Spinal cord (tissue), 10 donors: ENCODE measurements around the gene TIPIN. TPM values are rescaled to one million over a fixed set of nuclear protein-coding genes. Genes with fewer than 3 reads are reported as not detected.
A peak's percentile ranks its signal among the peaks of the same experiment; 100 is the strongest.

Experiments used
- DNase-seq, 6 donors: peaks; one replicate each; pipeline versions ENCODE4 v3.0.0 to v3.0.0-alpha.2; 2013 to 2015; ENCODE audit warnings: low spot score in 6 of 6, low read depth in 4 of 6
- H3K27ac ChIP-seq: one replicate; pipeline ENCODE4 v1.5.1; 2013; ENCODE audit warnings: low read depth, low read length, control low read depth
- H3K27me3 ChIP-seq: one replicate; pipeline ENCODE4 v1.6.1; 2013; ENCODE audit warnings: low read length; ENCODE audit not compliant: control insufficient read depth, insufficient read depth
- H3K36me3 ChIP-seq: one replicate; pipeline ENCODE4 v1.6.1; 2013; ENCODE audit warnings: low read length; ENCODE audit not compliant: control insufficient read depth, insufficient read depth
- H3K4me1 ChIP-seq: one replicate; pipeline ENCODE4 v1.6.1; 2013; ENCODE audit warnings: low read length; ENCODE audit not compliant: control insufficient read depth, insufficient read depth
- H3K4me3 ChIP-seq: one replicate; pipeline ENCODE4 v1.5.1; 2013; ENCODE audit warnings: low read depth, low read length, control low read depth
- H3K9me3 ChIP-seq: one replicate; pipeline ENCODE4 v1.6.1; 2013; ENCODE audit warnings: low read length; ENCODE audit not compliant: control insufficient read depth, insufficient read depth
- WGBS: methylation state at CpG from one replicate; pipeline ENCODE4 v1.1.5; 2013; ENCODE audit warnings: missing lambda C conversion rate; ENCODE audit not compliant: insufficient coverage; 5-methylcytosine and 5-hydroxymethylcytosine counted together
- polyA plus RNA-seq, 2 donors: library from polyadenylated mRNA; unstranded; fragments of 120-200 nt; gene quantifications; one replicate each; pipeline ENCODE4 v1.2.1, GENCODE V29; 2013; ENCODE audit not compliant: insufficient read length in 2 of 2
- total RNA-seq, 2 donors: library from RNA; depleted of rRNA in 1 of 2; stranded (reverse); fragments of 120-200 nt in 1 of 2; fragments of >200 nt in 1 of 2; gene quantifications; one replicate each; pipeline versions ENCODE4 v1.2.3 to v1.2.4, GENCODE V29; 2013 to 2014
- donor health status: healthy.

Gene TIPIN
- total and polyA plus RNA-seq, 4 donors = 10.7 to 17.7 (median 12.8) TPM

DNA sequence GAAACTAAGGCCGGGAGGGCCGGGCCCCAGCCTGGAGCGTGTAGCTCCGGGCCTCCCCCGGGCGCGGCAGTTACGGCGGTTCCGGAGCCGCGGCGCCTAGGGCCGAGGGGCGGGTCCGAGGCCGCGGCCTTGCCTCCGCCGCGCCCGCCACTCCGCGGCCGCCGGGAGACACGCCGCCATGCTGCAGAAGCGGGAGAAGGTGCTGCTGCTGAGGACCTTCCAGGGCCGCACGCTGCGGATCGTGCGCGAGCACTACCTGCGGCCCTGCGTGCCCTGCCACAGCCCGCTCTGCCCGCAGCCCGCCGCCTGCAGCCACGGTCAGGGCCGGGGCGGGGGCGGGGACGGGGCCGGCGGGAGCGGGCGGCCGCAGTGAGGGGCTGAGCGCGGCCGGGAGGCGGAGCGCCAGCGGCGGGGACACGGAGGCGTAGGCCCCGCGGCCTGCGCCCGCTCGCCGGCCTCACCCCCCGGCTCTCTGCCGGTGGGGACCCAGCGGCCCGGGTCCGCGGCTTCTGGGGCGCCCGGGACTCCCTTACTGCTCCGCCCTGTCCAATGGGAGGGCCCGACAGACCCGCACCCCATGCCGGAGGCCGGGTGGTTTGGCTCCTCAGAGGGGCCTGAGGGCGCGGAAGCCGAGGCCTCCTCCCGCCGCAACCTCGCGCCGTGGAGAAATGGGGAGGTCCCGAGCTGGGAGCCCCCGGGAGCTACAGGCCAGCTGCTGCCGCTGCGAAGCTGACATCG, 62.9 kb downstream of the TIPIN start, which contains the start of gene DIS3L:
Gene DIS3L, plus strand, starts transcription at position 150 of the 738 bp plus-strand sequence. Its CDS starts 29 bp downstream, at position 179.
- WGBS = under 1% methylated on average over 92 of the region's 92 CpGs
- DNase-seq = peak in 2 of 6 donors; percentile 78 to 79
- no peaks in the 10 kb centered on the region for H3K36me3 ChIP-seq
- peak within 1 kb of the TSS; percentile 91 for H3K27ac ChIP-seq
- H3K27me3 ChIP-seq = no peaks in the 10 kb centered on the region
- H3K4me1 ChIP-seq = peaks cover 21% of the 10 kb centered on the region
- H3K9me3 ChIP-seq = no peaks in the 10 kb centered on the region
- peak within 1 kb of the TSS; percentile 64 for H3K4me3 ChIP-seq

DNA sequence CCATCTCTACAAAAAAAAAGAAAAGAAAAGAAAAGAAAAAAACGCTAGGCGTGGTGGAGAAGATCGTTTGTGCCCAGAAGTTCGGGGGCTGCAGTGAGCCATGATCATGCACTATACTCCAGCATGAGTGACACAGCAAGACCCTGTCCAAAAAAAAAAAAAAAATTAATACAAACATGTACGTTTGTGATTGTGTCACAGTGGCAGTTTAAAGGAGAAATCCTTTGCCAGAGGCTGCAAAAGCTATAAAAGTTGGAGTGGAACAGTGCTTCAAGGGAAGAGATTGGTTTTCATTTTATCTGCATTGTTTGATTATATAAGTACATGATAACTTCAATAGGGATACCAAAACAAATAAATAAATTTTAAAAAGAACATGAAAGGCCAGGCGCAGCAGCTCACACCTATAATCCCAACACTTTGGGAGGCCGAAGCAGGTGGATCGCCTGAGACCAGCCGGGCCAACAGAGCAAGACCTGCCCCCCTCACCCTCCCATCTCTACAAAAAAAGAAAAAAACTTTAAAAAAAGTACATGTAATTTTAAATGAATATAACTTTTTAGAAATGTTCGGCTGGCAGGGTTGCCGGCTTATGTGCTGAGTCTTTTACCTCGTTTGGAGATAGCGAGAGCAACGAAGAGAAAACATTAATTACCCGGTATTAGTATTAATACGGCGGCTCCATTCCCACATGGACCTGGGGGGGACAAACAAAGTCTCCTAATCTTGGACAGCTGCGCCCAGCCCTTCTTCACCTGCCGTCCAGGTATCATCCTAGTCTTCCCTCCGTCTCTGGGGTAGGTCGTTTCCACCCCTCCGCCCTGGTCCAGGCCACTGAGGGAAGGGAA, 63.7 kb downstream of the TIPIN start:
- DNase-seq = no peak
- WGBS = 0% methylated on average over 6 of the region's 22 CpGs
- Histone ChIP-seq H3K27ac (peak overlapping the region; percentile 82), H3K4me3 (peak overlapping the region; percentile 64), H3K27me3 (no peaks in the 10 kb centered on the region), H3K4me1 (peaks cover 21% of the 10 kb centered on the region), H3K9me3 (no peaks in the 10 kb centered on the region), H3K36me3 (no peaks in the 10 kb centered on the region)

DNA sequence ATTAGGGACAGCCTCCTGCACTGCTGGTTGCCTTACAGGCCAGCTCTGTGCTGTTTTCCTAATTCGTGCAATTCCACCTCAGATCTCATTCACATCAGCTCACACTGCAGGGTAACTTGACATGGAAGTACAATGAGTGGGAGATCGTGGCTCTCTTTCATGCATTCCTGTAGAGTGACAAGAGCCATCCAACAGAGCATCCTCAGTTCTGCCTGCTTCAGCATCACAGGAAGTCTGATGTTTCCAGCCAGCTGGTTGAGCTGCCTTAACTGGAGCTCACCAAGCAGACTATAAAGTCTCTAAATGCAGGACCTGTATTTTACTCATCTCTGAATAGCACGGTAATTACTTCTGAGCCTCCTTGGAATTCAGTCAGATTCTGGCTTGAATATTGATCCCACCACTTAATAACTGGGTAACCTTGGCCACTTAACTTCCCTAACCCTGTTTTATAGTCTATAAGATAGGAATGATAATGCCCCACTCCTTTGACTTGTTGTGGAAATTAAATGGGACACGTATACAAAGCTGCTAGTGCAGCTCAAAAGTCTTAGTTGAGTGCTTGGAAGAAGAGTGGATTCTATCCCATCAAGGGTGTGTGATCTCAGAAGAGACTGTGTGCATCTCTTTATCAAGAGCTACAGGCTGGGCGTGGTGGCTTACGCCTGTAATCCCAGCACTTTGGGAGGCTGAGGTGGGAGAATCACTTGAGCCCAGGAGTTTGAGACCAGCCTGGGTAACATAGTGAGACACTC, 64.5 kb downstream of the TIPIN start:
- WGBS = 41% methylated on average over 2 of the region's 6 CpGs
- no peak for DNase-seq
- no peaks in the 10 kb centered on the region for H3K27me3 ChIP-seq
- H3K4me1 ChIP-seq = peaks cover 21% of the 10 kb centered on the region
- no peak overlapping the region for H3K27ac ChIP-seq
- no peak overlapping the region for H3K4me3 ChIP-seq
- no peaks in the 10 kb centered on the region for H3K9me3 ChIP-seq
- H3K36me3 ChIP-seq = no peaks in the 10 kb centered on the region

DNA sequence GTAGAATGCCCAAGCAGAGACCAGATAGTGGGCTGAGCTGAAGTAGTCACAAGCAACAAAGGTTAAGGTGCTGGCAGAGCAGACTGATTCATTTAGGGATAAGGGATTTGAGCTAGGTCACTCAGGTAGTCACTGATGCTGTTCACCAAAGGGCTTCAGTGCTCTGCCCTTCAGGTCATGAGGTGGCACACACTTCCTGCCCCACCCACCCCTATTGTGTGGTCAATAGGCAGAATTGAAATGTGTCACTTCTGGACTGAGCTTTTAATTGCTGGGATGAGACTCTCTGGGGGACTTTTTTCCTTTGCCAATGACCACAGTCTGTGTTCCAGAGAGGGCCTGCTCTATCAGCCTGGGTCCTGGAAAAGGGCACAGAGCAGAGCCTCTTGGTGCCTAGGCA, 66.0 kb downstream of the TIPIN start:
- H3K27ac ChIP-seq = no peak overlapping the region
- DNase-seq = no peak
- H3K4me3 ChIP-seq = no peak overlapping the region
- no peaks in the 10 kb centered on the region for H3K9me3 ChIP-seq
- H3K36me3 ChIP-seq = no peaks in the 10 kb centered on the region
- H3K27me3 ChIP-seq = no peaks in the 10 kb centered on the region
- peaks cover 21% of the 10 kb centered on the region for H3K4me1 ChIP-seq

DNA sequence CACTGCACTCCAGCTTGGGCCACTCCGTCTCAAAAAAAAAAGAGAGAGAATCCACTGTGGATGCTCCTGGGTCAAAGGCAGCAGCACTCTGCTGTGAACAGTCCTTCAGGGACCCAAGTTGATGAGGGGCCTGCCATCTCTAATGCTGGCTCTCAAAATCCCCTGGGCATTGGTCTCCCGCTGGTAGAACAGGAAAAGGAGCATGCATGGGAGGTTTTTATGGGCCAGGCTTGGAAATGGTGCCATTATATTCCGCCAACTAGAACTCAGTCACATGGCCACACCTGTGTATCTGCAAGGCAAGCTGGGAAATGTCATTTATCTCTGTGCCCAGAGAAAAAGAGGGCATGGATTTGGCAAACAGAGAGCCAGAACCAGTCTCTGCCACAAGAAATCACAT, 66.5 kb downstream of the TIPIN start:
- 94% methylated on average over 3 of the region's 3 CpGs for WGBS
- Histone ChIP-seq H3K9me3 (no peaks in the 10 kb centered on the region), H3K27ac (no peak overlapping the region), H3K4me3 (no peak overlapping the region), H3K36me3 (no peaks in the 10 kb centered on the region), H3K27me3 (no peaks in the 10 kb centered on the region), H3K4me1 (peaks cover 21% of the 10 kb centered on the region)
- DNase-seq = no peak

DNA sequence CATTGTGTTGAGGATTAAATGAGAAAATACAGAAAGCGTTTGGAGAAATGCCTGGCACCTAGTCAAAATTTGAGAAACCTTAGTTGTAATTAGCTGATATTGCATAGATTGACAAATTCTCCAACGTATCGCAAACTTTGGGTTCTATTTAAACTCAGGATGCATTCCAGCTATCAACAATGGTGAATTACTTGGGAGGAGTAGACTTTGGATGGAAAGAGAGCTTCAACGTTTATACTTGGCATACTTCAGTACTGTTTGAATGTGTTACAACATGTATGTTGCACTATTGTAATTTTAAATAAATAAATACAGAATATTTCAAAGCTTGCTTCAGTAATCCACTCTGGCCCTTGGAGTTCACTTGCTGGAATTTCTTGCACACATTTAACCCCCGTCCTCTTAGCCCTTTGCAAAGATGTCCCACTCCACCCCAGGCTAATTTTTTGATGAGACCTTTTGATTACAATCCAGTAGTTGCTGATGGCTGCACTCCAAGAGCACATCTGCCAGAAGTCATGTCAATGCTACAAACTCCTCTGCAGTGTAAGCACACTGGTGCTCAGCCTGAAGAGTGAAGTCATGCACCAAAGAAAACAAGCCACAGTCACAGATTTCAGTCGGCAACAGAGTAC, 67.8 kb downstream of the TIPIN start:
- no peak overlapping the region for H3K27ac ChIP-seq
- H3K9me3 ChIP-seq = no peaks in the 10 kb centered on the region
- H3K27me3 ChIP-seq = no peaks in the 10 kb centered on the region
- H3K36me3 ChIP-seq = no peaks in the 10 kb centered on the region
- no peak overlapping the region for H3K4me3 ChIP-seq
- peak in 1 of 6 donors; percentile 50 for DNase-seq
- H3K4me1 ChIP-seq = peaks cover 13% of the 10 kb centered on the region
- WGBS = 57% methylated on average over 2 of the region's 6 CpGs

DNA sequence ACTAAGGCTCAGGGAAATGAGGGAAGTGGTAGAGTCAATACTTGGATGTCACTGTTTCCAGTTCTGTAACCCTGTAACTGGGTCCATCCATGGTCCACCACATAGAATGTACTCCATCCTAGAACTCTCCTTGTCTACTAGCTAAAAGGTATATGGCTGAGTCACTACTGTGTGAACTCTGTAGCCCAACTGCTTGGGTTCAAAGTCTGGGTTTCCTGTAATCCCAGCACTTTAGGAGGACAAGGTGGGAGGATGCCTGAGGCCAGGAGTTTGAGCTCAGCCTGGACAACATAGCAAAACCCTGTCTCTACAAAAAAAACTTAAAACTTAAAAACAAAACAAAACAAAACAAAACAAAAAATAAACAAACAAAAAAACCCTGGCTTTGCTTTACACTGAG, 68.4 kb downstream of the TIPIN start:
- Histone ChIP-seq H3K36me3 (no peaks in the 10 kb centered on the region), H3K27ac (no peak overlapping the region), H3K27me3 (no peaks in the 10 kb centered on the region)

DNA sequence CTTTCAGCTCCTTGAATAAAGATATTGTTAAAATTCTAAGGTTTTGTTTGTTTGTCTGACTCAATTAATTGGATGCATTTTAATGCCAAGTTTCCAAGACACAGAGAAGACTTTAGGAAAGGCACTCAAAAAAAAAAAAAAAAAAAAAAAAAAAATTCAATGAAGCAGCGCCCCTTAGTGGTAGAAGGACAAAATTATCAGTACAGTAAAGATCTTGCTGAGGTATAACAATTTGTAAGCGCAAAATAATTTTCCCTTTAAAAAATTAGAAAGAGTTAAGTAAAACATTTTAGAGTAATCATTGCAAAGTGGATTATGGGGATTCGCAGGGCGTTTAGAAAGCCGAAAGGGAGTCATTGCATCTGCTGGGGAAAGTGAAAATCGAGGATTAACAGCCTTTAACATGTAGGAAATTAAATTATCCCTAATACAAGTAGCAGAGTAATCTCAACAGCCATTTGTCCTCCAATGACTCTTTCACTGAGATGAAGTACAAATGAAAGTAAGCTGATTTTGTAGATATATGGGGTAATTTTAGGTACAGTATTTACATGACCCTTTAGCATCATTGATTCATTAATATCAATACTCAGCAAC, 68.9 kb downstream of the TIPIN start:
- Histone ChIP-seq H3K4me1 (peaks cover 5% of the 10 kb centered on the region), H3K4me3 (no peak overlapping the region), H3K27me3 (no peaks in the 10 kb centered on the region), H3K9me3 (no peaks in the 10 kb centered on the region), H3K36me3 (no peaks in the 10 kb centered on the region), H3K27ac (no peak overlapping the region)
- WGBS = no CpG with 5 or more reads among the region's 6 CpGs
- DNase-seq = peak in 3 of 6 donors; percentile 54 to 94 (median 82)

More for the DNA sequence above, 68.4 kb downstream of the TIPIN start:
- no peaks in the 10 kb centered on the region for H3K9me3 ChIP-seq
- DNase-seq = no peak
- peaks cover 10% of the 10 kb centered on the region for H3K4me1 ChIP-seq
- H3K4me3 ChIP-seq = no peak overlapping the region
